ENCODE results near the gene IL1RAPL2.

Gene IL1RAPL2

DNA sequence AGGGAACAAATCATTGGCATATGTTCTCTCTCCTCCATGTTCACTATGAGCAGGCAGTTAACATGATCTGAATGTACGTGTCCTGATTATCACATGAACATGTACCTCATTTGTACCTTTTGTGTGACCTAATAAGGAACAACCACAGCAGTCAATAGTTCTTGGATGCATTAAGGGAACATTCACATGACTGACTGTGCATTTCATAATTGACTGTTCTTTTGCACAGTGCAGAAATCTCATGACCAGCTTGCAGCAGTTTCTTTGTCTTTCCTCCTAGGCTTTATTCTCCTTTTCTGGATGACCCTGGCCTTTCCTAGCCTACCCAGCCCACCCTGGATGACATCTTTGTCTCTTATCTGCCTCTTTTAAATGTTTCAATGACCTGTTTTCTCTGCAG, 711.1 kb downstream of the IL1RAPL2 start:
- no peak for DNase-seq

DNA sequence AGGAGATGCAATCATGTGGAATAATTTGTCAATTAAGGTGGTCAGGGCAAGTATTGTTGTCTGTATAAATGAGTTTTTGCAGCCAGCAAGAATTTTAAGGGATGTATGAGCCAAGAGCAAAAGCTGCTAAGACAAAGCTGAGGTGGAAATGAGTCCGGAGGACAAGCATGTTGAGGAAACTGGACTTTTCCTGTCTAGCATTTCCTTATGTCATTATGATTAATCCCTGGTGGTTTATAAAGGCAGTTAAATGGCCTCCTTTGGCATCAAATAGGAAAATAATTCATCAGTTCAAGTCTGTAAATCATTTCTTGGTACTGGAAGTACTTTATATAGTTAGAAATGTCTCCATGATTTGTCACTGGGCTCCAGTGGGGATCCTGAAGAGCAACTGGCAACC, 716.1 kb downstream of the IL1RAPL2 start:
- no peak for DNase-seq

DNA sequence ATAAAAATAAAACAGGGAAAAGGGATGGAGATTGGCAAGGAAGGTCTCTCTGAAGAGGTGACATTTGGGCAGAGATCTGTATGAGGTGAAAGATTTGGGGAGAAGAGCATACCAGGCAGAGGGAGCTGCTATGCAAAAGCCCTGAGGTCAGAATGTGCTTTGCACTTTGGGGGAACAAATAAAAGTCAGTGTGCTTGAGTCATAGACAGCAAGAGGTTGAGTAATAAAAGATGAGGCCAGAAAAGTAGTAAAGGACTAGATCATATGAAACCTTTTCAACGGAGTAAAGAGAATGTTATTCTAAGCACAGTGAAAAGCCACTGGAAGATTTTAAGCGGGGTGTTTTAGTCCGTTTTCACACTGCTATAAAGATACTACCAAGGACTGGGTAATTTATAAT, 731.0 kb downstream of the IL1RAPL2 start:
- DNase-seq, result no peak

DNA sequence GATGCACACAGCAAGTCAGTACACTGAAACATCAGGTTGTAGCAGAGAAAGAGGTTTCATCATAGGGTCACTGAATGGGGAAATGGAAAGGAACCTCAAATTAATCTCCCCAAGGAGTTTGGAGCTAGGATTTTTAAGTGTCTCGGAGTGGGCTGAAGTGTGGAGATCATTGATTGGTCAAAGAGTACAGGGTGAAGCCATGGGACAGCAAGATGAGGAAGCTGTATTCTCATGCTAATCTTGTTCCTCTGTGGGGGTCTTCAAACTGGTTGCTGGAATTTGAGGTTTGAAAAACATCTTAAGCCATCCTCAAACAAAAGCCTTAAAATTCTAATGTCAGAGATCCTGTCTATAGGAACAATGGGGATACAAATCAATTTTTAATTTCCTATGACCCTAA, 733.3 kb downstream of the IL1RAPL2 start:
- DNase-seq, result no peak

DNA sequence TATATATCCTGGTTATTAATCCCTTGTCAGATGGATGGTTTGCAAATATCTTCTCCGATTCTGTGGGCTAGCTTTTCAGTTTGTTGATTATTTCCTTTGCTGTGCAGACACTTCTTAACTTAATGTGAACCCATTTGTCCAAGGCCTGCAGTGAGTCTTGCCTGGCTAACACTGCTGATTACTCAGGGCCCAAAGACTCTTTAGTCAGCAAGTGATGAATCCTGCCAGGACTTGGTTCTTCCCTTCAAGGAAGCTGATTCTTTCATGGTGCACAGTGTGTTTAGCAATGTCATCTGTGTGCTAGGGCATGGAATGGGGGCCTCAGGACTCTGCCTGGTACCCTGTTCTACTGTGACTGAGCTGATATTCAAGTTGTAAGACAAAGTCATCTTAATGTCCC, 736.2 kb downstream of the IL1RAPL2 start:
- DNase-seq, result no peak

DNA sequence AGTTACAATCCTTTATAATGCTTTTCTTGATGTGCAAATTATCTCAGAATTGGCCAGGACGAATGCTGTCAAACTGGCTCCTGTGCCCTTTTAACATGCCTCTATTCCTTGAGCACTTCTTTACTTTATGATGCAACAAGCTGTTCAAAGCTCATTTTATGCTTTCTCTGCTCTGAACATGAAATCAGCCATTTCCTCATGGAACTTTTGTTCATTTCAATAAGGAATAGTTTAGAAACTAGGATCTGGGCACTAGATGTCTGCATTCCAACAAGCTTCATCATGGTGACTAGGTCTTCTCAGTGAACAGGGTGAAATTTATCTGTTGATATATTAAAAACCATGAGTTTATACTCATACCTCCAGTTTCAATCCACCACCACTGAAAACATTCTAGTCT, 741.8 kb downstream of the IL1RAPL2 start:
- no peak for DNase-seq

DNA sequence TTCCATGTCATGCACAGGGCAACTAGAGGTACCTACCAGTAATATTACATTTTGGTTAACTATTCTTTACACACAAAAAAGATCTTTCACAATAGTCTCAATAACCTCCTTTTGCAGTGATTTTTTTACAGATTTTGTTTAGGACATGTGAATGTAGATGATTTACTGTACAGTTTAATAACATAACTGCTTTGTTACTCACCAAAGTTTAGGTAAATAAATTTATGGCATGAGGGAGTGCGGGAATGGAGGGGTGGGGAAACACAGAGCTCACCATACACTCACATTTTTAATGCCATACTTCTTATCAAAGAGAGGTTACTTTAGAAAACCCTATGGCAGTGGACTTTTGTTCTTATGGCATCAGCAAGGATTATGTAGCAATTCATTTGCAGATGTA, 747.6 kb downstream of the IL1RAPL2 start:
- DNase-seq, result no peak

DNA sequence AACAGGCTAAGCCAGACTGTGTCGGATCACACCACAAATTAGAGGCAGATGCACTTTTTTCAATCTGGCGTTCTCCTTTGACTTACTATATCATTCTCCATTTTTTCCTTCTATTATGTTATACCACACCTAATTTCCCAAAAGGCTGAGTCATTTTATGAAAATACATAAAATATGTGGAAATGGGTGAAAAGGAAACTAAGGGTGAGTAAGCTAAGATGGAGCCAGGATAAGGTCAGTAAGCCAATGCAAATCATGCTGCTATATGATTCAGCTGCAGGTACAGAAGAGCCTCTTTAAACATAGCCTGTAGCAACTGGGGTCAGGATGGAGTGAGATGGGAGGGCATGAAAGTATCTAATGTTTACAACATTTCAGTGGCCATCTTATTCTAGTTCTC, 748.5 kb downstream of the IL1RAPL2 start:
- DNase-seq, result no peak

DNA sequence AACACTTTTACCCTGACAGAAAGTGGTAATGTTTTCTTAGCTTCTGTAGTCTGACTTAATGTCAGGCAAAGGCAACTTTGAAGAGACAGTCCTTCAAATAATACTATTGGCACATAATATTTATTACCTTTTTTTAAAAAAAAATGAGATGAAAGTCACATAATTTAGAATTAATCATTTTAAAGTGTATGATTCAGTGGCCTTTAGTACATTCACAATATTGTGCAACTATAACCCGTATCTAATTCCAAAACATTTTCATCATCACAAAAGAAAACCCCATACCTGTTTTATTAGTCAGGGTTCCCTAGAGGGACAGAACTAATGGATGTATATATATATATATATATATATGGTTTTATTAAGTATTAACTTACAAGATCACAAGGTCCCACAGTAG, 749.2 kb downstream of the IL1RAPL2 start:
- no peak for DNase-seq

DNA sequence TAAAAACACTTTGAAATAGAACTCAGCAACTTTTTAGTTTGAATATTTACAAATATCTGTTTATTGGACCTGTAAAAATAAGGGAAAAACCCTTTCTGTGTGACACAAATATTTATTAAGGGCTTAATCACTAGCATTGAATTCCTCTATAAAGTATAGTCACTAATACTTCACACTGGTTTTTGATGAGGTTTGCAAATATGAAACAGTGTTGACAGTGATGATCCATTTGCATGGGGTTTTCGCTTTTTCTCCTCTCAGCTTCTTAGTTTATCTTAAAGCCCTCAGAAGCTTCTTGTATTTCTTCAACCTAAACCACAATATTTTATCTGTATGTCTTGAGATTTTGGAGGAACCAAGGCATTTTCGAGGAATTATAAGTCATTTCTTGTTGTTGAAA, 751.1 kb downstream of the IL1RAPL2 start:
- DNase-seq, result no peak

DNA sequence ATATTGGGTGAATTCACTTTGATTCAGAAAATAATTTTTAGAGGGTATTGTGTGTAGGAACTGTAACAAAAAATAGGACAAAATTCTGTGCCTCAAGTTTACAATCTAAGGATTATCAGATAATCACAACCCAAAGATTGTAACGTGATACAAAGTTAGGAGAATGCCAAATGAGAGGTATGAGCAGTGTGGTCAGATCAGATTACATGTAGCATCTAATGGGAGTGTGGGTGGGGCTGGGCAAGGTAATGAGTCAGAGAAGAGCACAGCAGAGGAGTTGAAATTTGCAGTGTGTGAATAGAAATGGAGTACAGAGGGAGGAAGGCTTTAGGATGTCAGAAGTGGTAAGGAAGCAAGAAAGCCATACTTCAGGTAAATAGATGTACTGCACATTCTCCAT, 757.9 kb downstream of the IL1RAPL2 start:
- no peak for DNase-seq

DNA sequence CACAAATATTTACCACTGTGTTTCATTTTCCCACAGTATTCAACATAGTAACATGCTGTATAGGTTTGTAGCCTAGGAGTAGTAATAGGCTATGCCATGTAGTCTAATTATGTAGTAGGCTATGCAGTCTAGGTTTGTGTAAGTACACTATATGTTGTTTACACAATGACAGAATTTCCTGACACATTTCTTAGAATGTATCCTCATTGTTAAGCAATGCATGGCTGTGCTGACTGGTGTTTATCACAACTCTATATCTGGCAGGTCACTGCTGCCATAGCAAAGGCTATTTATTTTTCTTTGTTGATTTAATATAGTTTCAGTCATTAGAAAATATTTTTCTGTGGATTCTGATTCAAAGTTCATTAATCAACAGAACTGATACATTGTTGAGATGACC, 762.8 kb downstream of the IL1RAPL2 start:
- no peak for DNase-seq

DNA sequence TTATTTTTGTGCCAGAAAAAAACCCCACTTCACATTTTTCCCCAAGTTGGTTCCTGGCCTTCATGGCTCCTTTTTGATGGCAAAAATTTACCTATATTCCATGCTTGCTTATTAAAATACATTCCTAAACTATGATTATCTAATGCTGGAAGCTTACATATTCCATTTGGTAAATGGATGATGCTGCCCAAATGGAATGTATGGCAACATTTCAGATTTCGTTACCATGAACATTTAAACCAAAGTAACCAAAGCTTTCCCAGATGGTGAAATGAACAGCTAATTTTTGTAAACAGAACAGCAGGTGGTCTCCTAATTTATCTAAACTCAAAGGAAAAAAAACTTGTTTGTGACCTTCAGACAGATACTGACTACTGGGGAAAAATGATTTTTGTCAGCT, 765.2 kb downstream of the IL1RAPL2 start:
- no peak for DNase-seq

DNA sequence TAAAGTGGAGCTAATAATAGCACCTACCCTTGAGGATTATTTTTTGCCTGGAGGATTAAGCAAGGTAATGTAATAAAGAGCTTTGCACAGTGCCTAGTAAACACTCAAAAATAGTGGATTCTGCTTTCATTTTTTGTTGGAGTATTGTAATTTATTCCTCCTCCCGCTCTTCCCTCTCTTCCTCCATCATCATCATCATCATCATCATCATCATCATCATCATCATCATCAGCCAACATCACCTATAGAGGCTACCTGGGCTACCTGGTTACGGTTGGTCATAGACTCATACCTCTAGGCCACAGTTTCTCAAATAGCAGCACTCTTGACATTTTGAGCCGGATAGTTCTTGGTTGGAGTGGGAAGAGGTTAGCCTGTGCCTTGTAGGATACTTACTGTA, 781.4 kb downstream of the IL1RAPL2 start:
- DNase-seq, result no peak

DNA sequence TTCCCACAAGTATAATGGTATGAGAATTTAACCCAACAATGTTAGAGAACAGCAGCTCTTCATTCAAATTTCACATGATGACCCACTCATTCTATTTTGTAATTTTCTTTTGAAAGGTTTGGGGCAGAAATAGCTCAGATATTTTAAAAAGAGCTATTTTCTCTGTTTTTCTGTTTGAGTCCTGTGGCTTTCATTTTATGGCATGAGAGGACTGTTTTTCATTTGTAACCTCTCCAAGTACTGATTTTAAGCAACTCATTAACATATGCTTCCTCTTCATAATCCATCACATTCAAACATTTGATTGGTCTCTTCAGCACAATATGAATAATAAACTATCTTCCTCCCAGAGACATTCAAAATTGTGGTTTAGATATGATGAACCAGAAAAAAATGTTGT, 783.5 kb downstream of the IL1RAPL2 start:
- no peak for DNase-seq

DNA sequence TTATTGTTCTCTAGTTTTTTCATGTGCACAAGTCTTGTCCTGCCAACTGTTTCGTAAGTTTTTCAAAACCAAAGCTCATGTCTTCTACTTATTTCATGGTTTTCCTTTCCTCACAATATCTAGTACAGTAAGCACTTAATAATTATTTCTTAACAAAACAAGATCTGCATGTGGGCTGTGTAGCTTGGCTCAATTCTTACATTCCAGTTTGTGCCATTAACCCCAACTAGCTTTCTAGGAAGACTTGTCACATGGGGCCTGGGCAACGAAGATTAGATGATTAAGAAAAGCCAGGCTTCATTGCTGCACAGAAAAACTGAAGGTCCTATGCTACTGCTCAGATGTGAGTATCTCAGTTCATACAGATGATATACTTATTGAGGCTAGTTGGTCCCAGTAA, 809.8 kb downstream of the IL1RAPL2 start:
- DNase-seq, result no peak

DNA sequence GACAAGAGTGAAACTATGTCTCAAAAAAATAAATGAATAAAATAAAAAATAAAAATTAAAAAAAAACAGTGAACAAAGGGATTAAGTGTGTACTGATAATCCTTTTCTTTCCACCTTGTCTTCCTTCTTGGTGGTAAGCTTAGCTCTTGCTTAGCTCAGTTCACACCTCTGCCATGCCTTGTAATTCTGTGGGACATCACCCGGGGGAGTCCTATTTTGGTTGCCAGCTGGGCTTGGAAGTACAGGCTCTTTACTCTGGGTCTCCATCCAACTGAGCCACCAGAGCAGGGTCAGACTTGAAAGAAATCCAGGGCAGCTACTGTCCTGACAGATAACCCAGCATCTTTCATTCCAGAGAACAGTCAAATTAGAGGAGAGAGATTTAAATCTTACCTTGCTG, 858.7 kb downstream of the IL1RAPL2 start:
- DNase-seq, result no peak

DNA sequence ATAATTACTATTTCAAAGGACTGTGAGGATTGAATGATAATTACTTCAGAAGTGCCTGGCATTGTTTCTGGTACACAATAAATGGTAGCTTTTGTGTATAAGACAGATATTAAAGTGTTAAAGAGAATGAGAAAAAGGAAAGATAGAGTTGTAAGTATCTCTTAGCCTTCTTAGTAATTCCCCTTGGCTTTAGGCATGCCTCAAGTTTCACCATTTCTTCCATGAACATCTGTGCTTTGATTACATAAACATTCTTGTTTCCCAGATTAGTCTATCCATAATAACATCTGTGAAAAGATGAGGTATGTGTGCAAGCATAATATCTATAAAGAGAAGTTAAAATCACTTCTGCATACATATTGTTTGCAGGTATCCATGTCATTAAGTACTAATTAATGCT, 885.4 kb downstream of the IL1RAPL2 start:
- no peak for DNase-seq

DNA sequence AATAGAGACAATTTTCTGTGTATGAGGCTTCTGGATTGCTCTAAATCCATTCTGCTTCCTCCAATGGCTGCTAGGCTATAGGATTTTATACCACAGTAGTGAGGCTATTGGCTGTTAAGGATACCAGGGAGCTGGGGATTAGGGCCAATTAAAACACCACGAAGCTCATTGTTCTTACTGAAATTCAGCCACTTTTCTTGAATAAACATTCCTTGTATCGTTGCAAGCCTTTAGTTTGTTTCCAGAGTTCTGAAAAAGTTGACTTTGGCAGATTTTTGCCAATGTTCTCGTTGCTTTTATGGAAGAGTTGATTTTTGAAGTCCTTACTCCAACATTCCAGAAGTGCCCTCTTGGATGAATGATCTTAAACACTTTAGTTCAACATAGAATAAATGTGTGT, 892.8 kb downstream of the IL1RAPL2 start:
- DNase-seq, result no peak

DNA sequence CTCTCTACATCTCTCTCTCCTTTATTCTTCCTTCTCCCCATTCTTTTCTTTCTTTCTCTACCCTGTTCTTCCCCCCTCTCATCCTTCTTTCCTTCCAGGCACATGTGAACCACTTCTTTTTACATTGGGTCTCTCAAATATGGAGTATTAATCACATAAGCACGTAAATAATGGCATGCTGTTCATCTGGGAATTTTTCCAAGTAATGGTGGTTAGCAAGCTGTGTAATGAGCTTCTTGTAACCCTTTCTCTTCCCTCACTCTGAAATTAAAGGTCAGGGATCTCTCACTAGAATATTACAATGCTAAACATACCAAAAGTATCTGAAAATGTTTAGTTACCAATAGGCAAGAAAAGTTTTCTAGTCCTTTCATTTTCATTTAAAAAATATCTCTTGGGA, 894.4 kb downstream of the IL1RAPL2 start:
- DNase-seq, result no peak

DNA sequence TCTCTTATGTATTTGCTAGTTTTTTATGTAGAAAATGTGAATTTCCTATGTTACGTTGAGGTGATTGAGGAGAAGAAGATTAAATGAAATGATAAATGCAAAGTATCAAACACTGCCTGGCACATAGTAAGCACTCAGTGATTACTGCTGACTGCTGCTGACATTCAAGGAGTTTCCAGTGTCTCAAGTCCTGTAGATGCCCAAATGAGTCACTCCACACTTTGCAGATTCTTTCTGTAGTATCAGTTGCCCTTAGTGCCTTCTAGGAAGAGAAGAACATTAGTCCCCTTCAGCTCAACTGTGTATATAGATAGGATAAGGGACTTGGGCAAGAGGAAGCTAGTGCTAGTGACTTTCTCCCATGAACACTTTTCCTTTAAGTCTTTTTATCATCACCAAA, 895.0 kb downstream of the IL1RAPL2 start:
- DNase-seq, result no peak

DNA sequence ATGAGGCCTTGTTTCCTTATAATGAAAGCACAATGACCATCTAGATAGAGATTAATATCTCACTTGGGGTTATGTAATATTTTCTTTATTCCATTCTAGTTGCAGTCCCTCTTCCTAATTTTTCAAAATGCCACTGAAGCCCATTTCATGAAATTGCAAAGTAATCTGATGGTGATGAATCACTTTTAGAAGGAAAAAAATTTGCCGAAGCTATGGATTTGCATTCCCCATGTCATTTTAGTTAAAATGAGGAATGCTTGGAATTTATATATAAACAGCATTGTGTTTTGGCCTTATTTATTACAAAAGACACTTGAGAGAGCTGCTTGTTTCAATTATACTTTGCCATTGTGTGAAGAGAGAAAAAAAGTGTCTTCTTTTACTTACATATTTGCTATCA, 896.2 kb downstream of the IL1RAPL2 start:
- DNase-seq, result no peak

DNA sequence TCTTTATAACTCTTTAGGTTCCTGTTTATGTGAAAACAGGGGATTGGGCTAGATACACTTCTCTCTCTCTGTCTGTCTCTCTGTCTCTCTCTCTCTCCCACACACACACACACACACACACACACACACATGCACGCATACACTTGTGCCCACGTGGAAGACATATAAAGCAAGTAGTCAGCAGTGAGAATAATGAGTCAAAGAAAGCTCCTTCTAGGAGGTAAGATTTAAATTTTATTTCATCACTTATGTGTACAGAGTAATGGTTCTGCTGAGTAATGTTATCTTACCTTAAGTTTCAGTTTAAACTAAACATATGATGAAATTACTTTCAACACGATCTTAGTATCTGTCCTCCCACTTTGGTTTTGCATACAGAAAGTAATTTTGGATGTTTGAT, 897.5 kb downstream of the IL1RAPL2 start:
- no peak for DNase-seq

DNA sequence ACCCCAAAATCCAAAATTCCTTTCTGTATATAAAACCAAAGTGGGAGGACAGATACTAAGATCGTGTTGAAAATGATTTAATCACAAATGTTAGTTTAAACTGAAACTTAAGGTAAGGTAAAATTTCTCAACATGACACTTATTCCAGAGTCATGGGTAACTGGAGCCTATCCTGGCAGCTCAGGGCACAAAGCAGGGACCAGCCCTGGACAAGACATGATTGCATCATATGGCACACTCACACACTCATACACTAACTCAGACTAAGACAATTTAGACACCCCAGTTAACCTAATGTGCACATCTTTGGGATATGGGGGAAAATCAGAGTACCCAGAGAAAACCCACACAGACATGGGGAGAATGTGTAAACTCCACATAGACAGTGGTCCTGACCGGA, 898.6 kb downstream of the IL1RAPL2 start:
- no peak for DNase-seq

DNA sequence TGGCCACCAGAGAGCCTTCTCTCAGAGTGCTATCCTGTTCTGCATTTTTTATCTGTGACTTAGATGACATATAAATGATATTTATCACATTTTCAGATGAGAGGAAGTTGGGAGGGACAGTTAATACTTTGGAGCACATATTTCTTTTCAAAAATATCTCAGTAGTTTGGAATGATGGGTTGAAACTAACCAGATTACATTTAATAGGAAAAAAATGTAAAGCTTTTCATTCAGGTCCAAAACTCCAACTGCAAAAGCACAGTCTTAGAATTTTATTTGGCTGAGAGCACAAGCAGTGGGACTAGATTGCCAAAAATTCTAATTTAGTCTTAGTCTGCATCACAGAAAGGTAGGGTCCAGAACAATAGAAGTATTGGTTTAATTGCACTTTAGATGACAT, 902.7 kb downstream of the IL1RAPL2 start:
- DNase-seq, result no peak

DNA sequence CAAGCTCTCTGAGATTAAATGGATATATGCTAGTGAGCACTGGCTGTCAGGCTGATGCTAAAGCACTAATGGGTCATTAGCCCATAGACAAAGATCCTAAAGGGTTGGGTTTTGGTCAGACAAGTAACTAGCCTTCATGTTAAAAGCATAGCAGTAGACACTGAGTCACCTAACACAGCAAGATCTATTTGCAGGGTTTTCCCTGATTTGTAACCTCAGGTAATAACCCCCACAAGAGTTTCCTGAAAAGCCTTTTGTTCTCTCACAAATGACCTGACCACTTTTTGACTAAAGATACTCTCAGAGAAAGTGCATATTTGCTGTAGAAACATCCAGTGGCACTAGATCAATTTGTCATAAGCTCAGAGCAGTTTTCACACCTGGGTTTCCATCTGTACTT, 905.6 kb downstream of the IL1RAPL2 start:
- DNase-seq, result no peak
